GM19372 (cell line): Measurements from ENCODE around the gene CGB5.
"Not testable (repeated sequence)": the region's sequence is repeated elsewhere in the genome, so short reads cannot be mapped to it uniquely, and the experiment has no call there.

Source experiments
- ATAC-seq: cut with Tn5 transposase; IDR thresholded peaks from one replicate; pipeline ENCODE4 v1.9.1; 2021; ENCODE audit warnings: mild to moderate bottlenecking, low read depth, moderate library complexity; ENCODE audit not compliant: unreplicated experiment

Gene CGB5

GRCh38 chr19:49043548-49043947 is at the start of gene CGB5:
Gene CGB5 (plus strand): TSS chr19:49043848. CDS start chr19:49044210, 362 bp downstream.
- ATAC-seq = not testable (repeated sequence)

DNA sequence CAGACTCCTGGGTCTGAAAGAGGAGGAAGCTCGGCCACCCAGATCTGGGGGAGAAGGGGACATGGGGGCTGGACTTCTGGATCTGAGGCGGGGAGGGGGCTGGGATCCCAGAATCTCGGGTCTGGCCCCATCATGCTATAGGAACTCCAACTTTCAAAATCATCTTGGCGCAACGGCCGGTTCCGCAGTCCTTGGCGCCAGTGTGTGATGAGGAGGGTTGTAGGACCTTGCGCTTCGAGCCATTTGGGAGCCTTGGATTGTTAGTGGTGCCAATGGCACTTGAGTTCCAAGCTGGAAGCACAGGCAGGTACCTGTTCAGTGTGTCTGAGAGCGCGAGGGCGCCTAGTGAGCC is 49.6 kb upstream of the CGB5 start:
- ATAC-seq = no peak

GRCh38 chr19:48997972-48998371 is 45.7 kb upstream of the CGB5 start:
- no peak for ATAC-seq

DNA sequence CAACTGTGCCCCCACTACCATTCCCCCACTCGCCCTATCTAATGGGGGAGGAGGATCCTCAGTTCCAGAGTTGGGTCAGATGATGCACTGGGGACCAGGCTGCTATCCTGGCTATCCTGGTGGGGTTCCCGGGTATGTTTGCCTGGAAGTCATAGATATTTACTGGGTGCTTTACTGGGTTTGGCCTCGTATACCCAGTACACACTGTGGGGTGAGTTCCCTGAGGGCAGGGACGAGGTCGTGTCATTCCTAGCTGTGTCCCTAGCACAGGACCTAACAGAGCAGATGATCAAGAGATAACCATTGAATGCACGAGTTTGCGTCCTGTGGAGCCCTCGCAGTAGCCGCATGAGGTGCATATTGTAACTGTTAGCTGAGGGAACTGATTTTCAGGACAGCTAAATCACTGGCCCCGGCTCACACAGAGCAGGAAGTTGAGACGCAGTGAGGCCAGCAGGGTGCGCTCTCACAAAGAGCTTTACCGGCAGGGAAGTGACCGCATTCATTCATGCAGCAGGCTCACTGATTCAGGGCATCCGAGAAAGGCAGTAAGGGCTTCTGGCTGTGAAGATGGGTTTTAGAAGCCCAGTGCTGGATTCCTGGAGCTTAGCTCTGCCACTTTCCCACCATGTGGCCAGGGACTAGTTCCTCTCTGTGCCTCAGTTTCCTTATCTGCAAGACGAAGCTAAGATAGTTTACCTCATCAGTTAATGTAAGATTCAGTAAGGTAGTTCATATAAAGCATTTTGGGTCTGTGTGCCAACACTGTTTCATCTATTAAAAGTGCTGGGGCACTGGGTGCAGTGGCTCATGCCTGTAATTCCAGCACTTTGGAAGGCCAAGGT is 43.9 kb upstream of the CGB5 start:
- no peak for ATAC-seq

DNA sequence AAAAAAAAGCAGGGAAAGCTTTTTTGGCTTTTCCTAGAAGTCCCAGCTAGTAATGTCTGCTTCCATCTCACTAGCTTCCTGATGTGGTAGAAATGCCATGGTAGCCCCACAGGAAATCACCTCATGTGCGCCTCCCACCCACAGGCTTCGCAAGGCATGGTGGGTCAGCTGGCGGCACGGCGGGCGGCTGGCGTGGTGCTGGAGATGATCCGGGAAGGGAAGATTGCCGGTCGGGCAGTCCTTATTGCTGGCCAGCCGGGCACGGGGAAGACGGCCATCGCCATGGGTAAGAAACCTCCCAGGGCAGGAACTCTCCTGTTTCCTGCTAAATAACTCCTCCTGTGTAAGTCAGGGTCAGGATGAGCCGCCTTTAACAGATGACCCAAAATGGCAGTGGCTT is 39.5 kb upstream of the CGB5 start:
- ATAC-seq = no peak

DNA sequence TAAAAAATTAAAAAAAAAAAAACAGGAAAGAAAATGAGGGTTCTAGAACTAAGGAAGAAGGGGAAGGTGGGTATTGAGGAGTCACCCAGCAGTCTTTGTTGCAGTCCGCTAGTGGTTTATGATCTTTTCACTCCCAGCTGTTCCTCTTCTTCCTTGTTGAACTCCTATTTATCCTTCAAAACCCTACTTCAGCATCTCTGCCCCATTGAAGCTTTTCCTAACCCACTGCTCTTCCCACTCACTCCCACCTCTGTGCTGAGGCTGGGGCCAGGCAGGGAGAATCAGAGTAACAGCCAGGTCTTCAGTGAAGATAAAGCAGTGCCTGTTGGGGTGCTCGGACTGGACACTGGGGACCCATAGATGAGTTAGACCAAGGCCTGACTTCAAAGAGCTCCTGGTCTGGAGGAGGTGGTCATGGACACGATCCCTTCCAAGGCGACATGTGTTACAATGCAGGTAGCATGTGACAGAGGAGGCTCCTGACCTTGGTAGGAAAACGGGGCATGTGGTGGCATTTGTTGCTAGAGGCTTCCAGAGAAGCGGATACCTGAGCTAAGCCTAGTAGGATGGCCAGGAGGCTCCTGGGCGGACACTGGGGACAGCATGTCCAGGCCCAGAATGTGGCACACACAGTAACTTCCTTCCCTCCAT is 38.6 kb upstream of the CGB5 start:
- no peak for ATAC-seq

GRCh38 chr19:49006905-49007304 is 36.7 kb upstream of the CGB5 start:
- ATAC-seq = no peak

- ATAC-seq = no peak
Observed at GRCh38 chr19:49009828-49010227, 33.8 kb upstream of the CGB5 start.

DNA sequence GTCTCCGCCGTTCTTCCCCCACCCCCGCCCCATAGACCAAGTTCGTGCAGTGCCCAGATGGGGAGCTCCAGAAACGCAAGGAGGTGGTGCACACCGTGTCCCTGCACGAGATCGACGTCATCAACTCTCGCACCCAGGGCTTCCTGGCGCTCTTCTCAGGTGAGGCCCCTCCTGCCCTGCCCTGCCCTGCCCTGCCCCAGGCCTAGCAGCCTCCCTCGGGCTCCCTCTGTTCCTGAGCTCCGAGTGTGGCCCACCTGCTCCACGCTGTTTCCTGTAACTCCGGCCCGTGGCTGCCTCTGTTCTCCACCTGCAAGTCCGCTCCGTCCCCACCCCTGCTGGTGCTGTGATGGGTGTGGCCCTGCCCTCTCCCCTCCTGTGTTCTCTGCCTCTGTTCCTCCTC is 33.2 kb upstream of the CGB5 start:
- no peak for ATAC-seq

DNA sequence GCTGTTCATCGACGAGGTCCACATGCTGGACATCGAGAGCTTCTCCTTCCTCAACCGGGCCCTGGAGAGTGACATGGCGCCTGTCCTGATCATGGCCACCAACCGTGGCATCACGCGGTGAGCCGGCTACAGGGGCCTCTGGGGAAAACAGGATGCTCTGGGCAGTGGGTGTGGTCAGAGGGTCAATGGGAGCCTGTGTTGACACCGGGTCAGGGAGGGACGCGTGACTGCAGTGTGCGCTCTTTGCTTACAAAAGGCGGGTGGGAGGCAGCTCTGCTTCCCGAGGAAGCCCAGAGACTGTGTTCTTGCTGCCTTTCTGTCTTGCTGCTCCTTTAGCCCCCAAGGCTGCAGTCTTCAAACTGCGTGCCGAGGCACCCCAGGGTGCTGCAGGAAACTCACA is 32.5 kb upstream of the CGB5 start:
- no peak for ATAC-seq

GRCh38 chr19:49014123-49014869 is 29.4 kb upstream of the CGB5 start:
- no peak for ATAC-seq

DNA sequence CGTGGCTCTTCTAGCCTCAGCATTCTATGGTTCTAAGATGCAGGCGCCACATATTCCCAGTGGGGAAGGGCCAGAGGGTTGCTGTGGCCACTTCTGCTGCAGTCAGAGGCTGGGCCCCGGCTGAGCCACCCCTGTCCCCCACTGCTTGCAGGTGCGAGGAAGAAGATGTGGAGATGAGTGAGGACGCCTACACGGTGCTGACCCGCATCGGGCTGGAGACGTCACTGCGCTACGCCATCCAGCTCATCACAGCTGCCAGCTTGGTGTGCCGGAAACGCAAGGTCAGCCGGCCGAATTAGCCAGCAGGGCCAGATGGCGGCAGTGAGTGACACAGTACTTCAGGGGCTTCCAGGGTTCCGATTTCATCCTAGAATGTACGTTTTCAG is 28.8 kb upstream of the CGB5 start:
- no peak for ATAC-seq

DNA sequence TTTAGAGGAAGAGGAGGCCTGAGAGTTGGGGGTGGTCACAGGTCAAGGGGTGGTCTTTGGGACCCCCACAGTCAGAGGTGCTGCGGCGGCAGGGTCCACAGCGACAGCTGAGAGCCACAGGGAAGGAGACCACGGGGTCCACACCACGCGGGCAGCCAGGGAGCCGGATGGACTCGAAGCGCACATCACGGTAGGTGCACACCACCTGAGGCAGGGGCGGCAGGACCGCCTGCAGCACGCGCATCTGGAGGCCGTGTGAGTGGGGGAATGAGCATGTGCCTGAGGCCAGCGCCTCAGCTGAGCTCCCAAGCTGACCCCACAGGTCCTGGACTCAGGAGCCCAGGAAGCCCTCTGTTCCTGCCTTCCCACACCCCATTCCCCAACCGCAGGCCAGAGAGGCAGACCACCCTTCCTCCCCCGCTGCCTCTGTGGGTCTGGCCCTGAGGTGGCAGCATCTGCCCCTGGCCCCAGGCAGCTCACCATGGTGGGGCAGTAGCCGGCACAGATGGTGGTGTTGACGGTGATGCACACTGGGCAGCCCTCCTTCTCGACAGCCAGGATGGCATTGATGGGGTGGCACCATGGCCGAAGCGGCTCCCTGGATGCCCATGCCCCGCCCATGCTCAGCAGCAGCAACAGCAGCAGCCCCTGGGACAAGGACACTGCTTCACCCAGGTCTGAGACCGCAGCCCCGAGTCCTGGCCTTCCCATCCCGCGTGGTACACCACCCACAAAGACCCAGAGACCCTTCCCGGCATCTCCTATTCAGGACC is 27.4 kb upstream of the CGB5 start:
- no peak for ATAC-seq

DNA sequence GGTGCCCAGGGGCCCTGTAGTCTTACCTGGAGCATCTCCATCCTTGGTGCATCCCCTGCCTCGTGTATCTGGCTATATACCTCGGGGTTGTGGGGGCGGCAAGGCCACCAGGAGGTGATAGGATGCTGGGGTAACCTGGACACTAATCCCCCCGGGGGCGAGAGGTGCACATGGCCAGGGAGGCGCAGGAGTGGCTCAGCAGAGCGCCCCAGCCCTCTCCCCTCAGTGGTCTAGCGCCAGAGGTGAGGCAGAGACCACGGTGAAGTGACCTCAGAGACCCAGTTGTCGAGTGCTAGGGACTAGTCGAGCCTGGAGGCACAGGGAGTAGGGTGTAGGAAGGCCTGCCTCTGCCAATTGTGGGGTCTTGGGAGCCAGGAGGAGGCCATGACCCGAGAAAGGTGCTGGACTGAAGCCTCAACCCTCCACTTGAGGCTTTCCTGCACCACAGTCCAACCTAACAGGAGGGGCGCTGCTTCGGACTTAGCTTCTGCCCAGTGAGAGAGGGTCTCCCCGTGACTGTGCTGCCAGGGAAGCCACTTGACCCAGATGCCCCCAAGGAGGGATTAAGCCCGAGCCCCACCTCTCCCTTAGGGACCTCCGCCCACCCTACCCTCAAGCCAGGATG is 26.5 kb upstream of the CGB5 start, which contains the start of gene LHB:
Gene LHB (minus strand): TSS at position 51 of the 625 bp plus-strand sequence. CDS start 10 bp downstream, at position 41.
- no peak for ATAC-seq

- no peak for ATAC-seq
Observed at GRCh38 chr19:49017666-49018351, 25.8 kb upstream of the CGB5 start.

- ATAC-seq = not testable (repeated sequence)
Observed at GRCh38 chr19:49018388-49019241, 25.0 kb upstream of the CGB5 start.

DNA sequence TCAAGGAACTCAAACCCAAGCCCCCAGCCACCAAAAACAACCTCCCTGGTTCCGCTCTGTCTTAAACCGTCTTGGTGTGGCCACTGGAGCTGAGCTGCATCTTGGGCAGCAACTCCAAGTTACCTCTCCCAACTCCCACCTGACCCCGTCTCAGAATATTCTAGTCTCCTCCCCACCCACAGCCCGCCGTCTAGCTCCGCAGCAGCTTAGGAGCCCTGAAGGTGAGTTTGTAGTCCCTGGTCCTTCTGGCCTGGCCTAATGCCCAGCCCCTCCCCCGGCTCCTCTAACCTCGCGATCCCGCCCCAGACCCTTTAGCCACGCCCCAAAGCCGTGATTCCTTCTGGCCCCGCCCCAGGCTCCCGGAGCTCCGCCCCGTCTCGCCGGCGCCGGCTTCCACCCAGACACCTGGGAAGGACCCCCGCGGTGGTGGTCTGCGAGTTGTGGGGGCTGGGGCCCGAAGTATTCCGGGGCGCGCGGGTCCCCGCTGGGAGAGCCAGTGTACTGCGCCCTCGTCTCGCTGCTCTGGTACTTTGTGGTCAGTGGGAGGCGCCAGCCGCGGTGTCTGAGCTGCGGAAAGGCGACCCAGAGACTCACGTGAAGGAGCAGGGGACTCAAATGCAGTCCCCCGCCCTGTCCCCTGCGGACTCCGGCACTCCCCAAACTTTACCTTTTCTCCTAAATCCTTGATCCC is 24.3 kb upstream of the CGB5 start:
- ATAC-seq = no peak

- no peak for ATAC-seq
Observed at GRCh38 chr19:49020342-49020741, 23.3 kb upstream of the CGB5 start.
